ENCODE results near the gene LRIF1. TPM values are rescaled to one million over a fixed set of nuclear protein-coding genes. Genes with fewer than 3 reads are reported as not detected.
A peak's percentile ranks its signal among the peaks of the same experiment; 100 is the strongest.

Gene LRIF1
- total and polyA plus RNA-seq, 10 of the 15 experiments (the other 5 are each of a cell fraction or from before 2014, with no cell fraction given) = 9.7 to 20.3 (median 15.8) TPM

DNA sequence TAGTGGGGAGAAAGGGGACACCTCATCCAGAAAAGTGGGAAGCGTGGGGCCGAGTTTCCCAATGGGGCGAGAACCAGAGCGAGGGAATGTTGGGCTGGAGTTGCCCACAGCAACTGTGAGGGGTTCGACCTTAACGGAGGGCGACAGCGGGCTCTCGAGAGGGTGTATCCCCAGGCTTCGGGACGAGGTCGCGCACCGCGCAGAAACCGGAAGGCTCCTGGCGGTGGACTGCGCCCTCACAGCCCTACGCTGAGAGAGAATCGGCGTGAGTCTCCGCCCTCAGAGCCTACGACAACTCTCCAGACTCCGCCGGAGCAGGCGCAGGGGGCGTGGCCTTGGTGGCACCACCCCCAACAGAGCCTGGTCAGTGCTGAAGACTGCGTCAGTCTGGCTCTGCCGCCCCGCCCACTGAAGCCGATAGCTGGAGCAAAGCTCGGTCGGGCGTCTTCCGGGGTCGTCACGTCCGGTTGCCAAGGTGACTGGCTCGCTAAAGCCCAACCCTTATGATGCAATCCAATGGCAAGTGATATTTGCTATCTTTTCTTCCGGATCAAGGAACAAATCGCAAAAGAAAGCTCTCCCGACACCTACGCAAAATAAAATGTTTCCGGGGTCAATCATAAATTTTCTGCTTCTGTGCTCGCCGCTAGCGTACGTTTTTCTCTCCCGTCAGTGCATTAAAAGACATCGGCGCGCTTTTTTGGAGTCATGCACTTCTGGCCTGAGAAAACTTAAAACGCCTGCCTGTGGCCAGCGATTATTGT, at the start of gene LRIF1 (continued):
- TF ChIP-seq CBFB (IDR thresholded peaks at IDR 0.05; ENCODE audit: low read depth) (peak; percentile 11; the same call in 1 of the 2 replicates), RUNX3 (IDR thresholded peaks at IDR 0.05; ENCODE audit: low read length) (peak; percentile 4; the same call in 1 of the 2 replicates), SMAD5 (IDR thresholded peaks at IDR 0.05; ENCODE audit: low read depth) (peak; percentile 91), PML (IDR thresholded peaks at IDR 0.05; ENCODE audit: low read length) (peak; percentile 98; the same call in 1 of the 2 replicates), KDM1A (IDR thresholded peaks at IDR 0.05; ENCODE audit: borderline replicate concordance) (no peak), ZBED1 (IDR thresholded peaks at IDR 0.05; ENCODE audit: borderline replicate concordance) (no peak), CHD1 (IDR thresholded peaks at IDR 0.05; ENCODE audit: low read depth, low read length) (peak; percentile 13; the same call in 1 of the 2 replicates), TCF7 (IDR thresholded peaks at IDR 0.05; ENCODE audit: borderline replicate concordance) (no peak), POU2F2 (IDR thresholded peaks at IDR 0.05; ENCODE audit: borderline replicate concordance, low read depth, low read length) (peak; percentile 90), JUND (IDR thresholded peaks at IDR 0.05; ENCODE audit: low read depth, low read length) (0 out of 2 replicates have a peak, but pooled peaks have one; percentile 23), STAT3 (IDR thresholded peaks at IDR 0.05; ENCODE audit: low read depth, low read length) (no peak; the same call in 1 of the 2 replicates), RFX5 (IDR thresholded peaks at IDR 0.05; ENCODE audit: low read depth, low read length) (peak; percentile 17; the same call in 1 of the 2 replicates), ESRRA (IDR thresholded peaks at IDR 0.05; ENCODE audit: low read length) (no peak), GABPA (IDR thresholded peaks at IDR 0.05; ENCODE audit: low read depth) (peak; percentile 99), MXI1 (IDR thresholded peaks at IDR 0.05; ENCODE audit: low read depth, low read length) (no peak), NFYB (IDR thresholded peaks at IDR 0.05; ENCODE audit: insufficient read depth, low read depth, low read length) (peak; percentile 99), ETV6 (conservative IDR thresholded peaks at IDR 0.05 in 1 of 2, IDR thresholded peaks at IDR 0.05 in 1 of 2; ENCODE audit: borderline replicate concordance in 1 of 2, low read depth in 1 of 2) (no peak; a peak in 1 of 4 replicates), MEF2B (IDR thresholded peaks at IDR 0.05; ENCODE audit: partially characterized antibody, poor library complexity, severe bottlenecking) (no peak), SMARCA5 (IDR thresholded peaks at IDR 0.05) (peak; percentile 67; the same call in 1 of the 2 replicates), BRCA1 (IDR thresholded peaks at IDR 0.05; ENCODE audit: low read depth, low read length) (0 out of 2 replicates have a peak, but pooled peaks have one; percentile 6), BCL11A (IDR thresholded peaks at IDR 0.05; ENCODE audit: low read depth, low read length) (no peak)
- TF ChIP-seq, protein P1, sequence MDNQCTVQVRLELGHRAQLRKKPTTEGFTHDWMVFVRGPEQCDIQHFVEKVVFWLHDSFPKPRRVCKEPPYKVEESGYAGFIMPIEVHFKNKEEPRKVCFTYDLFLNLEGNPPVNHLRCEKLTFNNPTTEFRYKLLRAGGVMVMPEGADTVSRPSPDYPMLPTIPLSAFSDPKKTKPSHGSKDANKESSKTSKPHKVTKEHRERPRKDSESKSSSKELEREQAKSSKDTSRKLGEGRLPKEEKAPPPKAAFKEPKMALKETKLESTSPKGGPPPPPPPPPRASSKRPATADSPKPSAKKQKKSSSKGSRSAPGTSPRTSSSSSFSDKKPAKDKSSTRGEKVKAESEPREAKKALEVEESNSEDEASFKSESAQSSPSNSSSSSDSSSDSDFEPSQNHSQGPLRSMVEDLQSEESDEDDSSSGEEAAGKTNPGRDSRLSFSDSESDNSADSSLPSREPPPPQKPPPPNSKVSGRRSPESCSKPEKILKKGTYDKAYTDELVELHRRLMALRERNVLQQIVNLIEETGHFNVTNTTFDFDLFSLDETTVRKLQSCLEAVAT (IDR thresholded peaks at IDR 0.05) = peak; percentile 89; the same call in 1 of the 2 replicates
- TF ChIP-seq, protein P2, sequence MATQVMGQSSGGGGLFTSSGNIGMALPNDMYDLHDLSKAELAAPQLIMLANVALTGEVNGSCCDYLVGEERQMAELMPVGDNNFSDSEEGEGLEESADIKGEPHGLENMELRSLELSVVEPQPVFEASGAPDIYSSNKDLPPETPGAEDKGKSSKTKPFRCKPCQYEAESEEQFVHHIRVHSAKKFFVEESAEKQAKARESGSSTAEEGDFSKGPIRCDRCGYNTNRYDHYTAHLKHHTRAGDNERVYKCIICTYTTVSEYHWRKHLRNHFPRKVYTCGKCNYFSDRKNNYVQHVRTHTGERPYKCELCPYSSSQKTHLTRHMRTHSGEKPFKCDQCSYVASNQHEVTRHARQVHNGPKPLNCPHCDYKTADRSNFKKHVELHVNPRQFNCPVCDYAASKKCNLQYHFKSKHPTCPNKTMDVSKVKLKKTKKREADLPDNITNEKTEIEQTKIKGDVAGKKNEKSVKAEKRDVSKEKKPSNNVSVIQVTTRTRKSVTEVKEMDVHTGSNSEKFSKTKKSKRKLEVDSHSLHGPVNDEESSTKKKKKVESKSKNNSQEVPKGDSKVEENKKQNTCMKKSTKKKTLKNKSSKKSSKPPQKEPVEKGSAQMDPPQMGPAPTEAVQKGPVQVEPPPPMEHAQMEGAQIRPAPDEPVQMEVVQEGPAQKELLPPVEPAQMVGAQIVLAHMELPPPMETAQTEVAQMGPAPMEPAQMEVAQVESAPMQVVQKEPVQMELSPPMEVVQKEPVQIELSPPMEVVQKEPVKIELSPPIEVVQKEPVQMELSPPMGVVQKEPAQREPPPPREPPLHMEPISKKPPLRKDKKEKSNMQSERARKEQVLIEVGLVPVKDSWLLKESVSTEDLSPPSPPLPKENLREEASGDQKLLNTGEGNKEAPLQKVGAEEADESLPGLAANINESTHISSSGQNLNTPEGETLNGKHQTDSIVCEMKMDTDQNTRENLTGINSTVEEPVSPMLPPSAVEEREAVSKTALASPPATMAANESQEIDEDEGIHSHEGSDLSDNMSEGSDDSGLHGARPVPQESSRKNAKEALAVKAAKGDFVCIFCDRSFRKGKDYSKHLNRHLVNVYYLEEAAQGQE (IDR thresholded peaks at IDR 0.05; ENCODE audit: low read depth, low read length) = no peak
- TF ChIP-seq, protein P3, sequence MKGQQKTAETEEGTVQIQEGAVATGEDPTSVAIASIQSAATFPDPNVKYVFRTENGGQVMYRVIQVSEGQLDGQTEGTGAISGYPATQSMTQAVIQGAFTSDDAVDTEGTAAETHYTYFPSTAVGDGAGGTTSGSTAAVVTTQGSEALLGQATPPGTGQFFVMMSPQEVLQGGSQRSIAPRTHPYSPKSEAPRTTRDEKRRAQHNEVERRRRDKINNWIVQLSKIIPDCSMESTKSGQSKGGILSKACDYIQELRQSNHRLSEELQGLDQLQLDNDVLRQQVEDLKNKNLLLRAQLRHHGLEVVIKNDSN (IDR thresholded peaks at IDR 0.05; ENCODE audit: borderline replicate concordance, extremely low read length, insufficient read depth, low read depth, low read length) = no peak
- TF ChIP-seq, protein P4, sequence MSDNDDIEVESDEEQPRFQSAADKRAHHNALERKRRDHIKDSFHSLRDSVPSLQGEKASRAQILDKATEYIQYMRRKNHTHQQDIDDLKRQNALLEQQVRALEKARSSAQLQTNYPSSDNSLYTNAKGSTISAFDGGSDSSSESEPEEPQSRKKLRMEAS (IDR thresholded peaks at IDR 0.05; ENCODE audit: low read depth, low read length) = peak; percentile 65

All from GM12878 (cell line).